ENCODE measurements around the gene PLPPR1.

GRCh38 chr9:101337237-101337636, 308.7 kb downstream of the PLPPR1 start:
- TF ChIP-seq CTCF (IDR thresholded peaks at IDR 0.05) (no peak), SIN3A (IDR thresholded peaks at IDR 0.05; ENCODE audit: borderline replicate concordance, insufficient read depth, low read depth, low read length) (no peak)

Data from Panc1 (cell line).